GM21515 (cell line): Measurements from ENCODE around the gene RIMBP2.
"Not testable (repeated sequence)": the region's sequence is repeated elsewhere in the genome, so short reads cannot be mapped to it uniquely, and the experiment has no call there.

ENCODE experiments used
- ATAC-seq: cut with Tn5 transposase; IDR thresholded peaks from one replicate; pipeline ENCODE4 v1.9.1; 2021; ENCODE audit not compliant: unreplicated experiment

Gene RIMBP2

DNA sequence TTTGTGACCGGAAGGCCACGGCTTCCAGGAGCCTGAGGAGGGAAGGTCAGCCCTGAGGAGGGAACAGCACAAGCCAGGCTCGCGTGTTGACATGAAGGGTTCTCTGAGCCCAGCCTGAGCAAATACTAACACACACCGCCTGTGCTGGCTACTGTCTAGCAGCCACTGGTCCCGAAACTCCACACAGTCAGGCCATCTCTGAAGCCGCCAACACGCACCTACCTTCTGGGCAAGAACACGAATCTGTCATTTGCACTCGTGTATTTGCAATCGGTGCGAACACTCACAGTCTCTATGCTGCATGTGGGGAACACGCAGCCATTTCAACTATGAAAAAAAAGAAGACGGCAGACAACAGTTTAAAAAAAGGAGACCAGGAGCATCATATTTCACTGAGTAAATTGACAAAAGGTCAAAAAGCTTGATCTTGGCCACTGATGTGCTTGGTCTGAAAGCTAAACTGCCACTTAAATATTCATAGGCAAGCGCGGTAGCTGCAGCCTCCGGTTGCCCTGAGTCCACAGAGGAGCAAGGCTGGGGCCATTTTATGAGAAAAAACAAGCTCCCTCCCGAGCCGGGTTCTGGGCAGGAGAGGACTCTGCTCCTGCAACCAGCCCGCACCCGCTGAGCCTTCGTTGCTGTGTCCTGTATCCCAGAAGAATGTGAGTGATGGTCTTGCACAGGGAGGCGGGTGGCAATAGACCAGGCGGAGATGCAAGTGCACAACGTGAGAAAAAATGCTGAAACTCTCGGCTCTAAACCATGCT is 57.8 kb downstream of the RIMBP2 start:
- ATAC-seq, result no peak

DNA sequence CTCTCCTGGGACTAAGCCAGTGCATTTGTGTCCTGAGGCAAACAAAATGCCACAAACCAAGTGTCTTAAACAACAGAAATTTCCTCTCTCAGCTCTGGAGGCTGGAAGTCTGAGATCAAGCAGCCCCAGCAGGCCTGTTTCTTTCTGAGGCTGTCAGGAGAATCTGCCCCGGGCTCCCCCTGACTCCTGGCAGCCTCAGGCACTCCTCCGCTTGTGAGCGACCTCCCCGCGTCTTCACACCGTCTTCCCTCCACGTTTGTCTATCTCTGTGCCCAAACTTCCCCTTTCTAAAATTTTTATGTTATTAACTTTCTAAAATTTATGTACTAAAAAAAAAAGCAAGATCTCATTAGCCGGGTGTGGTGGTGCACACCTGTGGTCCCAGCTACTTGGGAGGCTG is 59.7 kb downstream of the RIMBP2 start:
- no peak for ATAC-seq

- no peak for ATAC-seq
Measured at GRCh38 chr12:130655881-130656280, 60.2 kb downstream of the RIMBP2 start.

GRCh38 chr12:130655010-130655409 is 61.1 kb downstream of the RIMBP2 start:
- no peak for ATAC-seq

GRCh38 chr12:130651188-130651959 is 64.7 kb downstream of the RIMBP2 start:
- ATAC-seq, result no peak

DNA sequence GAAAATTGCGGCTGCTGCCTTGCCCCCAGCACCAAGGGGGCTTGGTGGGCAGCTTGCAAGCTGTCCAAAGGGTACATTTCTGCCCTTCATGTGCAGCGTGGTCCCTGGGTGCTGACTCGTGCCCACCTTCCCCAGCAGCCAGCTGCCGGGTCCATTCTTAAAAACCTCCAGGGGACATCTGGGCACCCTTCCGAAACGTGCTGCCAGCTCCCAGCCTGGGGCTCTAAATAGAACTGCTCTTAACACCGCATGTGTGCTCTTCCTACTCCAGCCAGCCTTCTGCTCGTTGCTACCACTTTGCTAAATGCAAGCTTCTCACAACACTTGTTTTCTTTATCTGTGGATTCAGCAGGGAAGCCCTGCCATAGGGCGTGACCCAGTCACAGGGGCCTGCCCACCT is 66.0 kb downstream of the RIMBP2 start:
- no peak for ATAC-seq

DNA sequence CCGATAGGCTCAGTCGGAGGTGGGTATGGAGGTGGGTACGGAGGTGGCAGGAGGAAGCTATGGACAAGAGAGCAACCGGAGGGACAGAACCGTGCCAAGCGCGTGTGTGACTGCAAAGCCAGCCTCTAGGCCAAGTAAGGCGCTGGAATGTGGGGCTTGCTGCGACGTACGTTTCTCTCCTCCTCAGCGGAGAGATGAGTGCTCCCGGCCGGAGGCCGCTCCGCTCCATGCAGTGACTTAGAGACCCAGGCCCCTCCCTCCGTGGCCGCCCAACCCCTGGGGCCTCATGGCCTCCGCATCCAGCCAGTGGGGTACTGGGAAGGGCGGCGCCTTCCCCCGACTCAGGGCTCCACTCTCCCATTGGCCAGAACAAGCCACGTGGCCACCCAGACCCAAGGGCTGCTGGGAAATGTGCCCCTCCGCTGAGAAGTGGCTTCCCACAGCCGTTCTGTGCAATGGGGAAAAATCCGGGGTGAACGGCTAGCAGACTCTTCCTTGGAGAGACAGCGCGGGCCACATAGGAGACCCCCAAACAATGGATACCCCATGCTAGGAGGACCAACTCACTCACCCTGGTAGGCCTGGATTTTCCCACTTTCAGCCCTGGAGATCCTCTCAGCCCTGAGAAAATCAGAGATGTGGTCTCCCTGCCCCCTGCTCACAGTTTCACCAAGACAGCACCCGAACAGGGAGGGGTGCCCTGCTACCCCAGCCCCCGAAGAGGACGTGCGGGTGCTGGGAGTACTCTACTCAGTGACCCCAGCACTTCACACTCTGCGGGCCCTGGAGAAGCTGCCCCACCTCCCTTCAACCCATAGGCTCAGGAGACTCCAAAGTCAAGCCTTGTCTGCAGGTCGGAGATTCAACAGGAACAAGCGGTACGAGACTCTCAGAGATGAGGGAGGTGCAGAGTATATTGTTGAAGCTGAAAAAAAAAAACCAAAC is 66.7 kb downstream of the RIMBP2 start:
- no peak for ATAC-seq

GRCh38 chr12:130647814-130648213 is 68.3 kb downstream of the RIMBP2 start:
- no peak for ATAC-seq

DNA sequence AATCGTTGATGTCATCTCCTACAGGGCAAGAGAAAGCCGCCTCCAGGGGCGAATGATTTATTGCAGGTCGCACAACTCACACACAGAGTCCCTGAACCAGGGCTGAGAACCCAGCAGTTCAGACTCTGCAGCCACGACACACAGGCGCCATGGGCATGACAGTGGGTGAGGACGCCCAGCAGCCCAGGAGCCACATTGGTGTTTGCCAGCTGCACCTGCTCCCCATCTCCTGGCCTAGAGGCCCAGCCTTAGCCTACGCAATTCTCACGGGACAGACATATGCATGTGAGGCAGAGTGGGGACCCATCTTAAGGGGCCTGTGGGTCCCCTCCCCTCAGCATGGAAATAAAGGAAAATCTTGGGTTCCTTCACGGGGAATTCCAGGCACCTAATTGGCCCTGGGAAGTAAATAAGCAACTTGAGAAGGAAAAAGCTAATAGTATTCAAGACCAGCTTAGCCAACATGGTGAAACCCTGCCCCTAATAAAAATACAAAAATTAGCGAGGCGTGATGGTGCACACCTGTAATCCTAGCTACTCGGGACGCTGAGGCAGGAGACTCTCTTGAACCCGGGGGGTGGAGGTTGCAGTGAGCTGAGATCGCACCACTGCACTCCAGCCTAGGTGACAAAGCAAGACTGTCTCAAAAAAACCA is 69.3 kb downstream of the RIMBP2 start:
- no peak for ATAC-seq

DNA sequence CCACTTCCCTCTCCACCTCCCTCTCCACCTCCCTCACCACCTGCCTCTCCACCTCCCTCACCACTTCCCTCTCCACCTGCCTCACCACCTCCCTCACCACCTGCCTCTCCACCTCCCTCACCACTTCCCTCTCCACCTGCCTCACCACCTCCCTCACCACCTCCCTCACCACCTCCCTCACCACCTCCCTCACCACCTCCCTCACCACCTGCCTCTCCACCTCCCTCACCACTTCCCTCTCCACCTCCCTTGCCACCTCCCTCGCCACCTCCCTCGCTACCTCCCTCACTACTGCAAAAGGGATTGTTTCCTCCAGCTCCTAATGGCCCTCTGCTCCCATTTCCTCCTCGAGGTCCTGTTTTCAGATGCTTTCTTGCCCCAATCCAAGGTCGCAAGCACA is 69.9 kb downstream of the RIMBP2 start:
- not testable (repeated sequence) for ATAC-seq

GRCh38 chr12:130645751-130646150 is 70.3 kb downstream of the RIMBP2 start:
- no peak for ATAC-seq

DNA sequence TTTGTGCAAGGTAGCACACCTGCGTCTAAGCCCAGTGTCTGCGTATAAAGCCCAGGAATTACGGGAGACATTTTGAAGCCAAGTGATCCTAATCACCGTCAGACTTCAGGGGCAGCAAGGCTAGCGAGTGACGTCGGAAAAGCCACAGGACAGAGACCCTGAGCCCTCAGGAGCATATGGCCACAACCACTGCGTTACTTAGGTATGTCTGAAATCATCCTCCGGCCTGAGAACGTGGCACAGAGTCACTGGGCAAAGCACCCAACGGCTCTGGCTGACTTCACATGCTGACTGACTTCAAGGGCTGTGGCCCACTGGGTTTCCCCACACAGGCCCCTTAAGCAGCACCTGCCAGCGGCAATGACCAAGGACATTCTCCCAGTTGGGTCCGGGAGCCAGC is 71.5 kb downstream of the RIMBP2 start:
- no peak for ATAC-seq

DNA sequence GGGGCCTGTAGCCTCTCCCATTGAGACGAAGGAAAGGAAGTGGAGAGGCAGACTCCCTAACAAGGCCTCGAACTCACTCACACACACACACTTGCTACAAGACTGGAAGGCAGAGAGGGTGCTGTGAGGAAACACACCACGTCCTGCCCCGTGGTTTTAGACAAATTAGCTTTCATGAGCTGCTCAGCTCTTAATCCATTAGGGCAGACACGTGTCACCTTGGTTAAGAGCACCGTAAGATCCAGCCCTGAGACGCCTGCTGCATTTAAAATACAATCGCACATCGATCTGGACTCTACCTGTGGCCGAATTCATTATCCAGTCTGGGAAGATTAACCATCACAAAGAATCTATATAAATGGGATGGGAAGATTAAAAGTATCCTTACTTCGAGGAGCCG is 72.0 kb downstream of the RIMBP2 start:
- ATAC-seq, result no peak

GRCh38 chr12:130642856-130643255 is 73.2 kb downstream of the RIMBP2 start:
- ATAC-seq, result no peak

DNA sequence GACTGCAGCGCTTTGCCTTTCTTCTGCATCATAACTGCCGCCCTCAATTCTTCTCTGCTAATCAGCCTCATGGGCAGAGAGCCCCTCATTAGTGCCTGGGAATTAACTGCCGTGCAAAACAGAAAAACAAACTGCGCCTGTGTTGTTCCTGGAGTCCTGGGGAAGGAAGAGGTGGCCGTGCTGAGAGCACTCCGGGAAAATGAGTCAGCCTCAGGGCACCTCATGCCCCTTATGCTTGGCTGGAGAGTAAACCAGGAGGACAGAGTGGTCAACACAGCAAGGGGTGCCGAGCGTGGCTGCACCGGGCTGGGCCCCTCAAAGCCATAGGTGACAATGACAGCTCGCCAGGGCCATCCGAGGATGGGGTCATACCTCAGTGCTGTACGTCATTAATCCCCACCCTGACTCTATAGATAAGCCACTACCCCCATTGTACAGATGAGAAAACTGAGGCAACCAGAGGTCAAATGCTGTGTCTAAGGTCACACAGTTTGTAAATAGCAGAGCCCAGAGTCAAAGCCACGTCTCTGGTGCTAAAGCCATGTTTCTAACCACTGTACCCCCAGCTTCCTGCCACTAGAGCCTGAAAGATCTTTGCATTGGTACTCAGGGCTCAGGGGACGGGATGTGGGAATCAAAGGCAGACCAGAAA is 74.4 kb downstream of the RIMBP2 start:
- ATAC-seq, result no peak

DNA sequence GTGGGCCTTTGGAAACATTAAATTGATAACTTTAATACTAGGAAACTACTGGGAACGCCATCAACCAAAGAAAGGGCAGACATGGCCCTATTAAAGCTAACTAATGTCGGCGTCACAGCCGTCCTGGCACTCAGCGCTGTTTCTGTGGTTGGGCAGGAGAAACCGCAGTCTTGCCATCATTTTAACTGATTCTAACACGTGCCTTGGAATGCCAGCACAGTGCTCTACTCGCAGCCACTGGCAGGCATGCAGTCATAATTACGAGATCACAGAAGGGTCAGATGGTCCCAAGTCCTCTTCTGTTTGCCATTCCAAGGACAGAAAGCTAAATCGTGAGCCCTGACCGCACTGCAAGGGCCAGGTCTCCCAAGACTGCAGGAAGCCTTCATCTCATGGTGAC is 75.2 kb downstream of the RIMBP2 start:
- ATAC-seq, result no peak

- ATAC-seq, result no peak
Measured at GRCh38 chr12:130640496-130640895, 75.6 kb downstream of the RIMBP2 start.

GRCh38 chr12:130639476-130640424 is 76.3 kb downstream of the RIMBP2 start:
- no peak for ATAC-seq

- no peak for ATAC-seq
Measured at GRCh38 chr12:130636370-130636769, 79.7 kb downstream of the RIMBP2 start.
